IPS-NIHi7 (cell line): Measurements from ENCODE around the gene MPHOSPH9.

Experiments
- DNase-seq: peaks from one replicate; pipeline ENCODE4 v3.0.0; 2012; ENCODE audit warnings: mixed read lengths; ENCODE audit errors: extremely low spot score

Gene MPHOSPH9

DNA sequence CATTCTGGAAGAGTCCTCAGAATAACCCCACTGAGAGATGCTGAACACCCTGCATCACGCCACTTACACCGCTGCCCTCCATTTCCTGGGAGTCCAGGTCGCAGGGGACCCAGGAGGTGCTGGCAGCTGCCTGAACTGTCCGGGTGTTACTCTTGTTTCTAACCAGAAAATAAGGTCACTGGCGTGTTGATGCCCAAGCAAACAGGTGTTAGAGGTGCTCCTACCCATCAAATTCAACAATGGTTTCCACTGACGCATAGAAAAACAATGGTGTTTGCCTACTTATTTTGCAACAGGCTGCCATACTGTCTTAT lies 105.8 kb downstream of the MPHOSPH9 start:
- DNase-seq, result no peak

DNA sequence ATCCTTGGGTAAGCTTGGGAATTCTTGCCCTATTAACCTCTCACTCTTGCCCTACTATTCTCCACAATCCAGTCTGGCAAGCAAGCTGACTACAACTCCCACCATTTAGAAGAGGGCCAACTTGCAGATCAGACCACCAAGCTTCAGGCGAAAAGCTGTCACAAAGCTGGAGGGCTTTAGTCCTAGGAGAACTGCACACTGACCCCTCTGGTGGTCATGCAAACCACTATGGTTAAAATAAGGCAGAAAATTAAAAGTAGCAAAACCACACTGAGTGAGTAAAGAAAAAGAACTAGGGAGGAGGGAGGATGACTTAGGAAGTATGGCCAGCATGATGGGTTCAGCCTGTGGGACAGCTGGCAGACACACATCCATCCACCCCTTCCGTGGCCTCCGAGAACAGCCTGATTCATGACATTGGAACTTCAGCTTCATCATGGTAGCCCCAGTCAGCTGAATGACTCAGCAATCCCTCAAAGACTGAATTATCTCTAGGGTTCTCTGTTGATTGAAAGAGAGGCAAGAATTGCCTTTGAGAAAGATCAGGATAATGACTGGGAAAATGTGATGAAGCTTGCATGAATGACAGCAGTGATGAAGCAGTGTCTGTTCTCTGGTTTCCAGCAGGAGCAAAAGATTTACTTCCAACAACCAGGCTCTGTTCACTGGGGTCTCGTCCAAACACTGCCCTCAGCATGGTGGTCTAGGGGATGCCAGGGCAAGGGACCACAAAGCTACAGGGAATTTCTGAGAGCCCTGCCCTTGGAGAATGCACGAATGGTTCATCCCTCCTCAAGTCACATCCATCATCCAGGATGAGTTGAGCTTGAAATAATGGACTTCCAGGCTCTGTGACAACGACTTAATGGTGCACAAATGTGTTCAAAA lies 106.4 kb downstream of the MPHOSPH9 start:
- peak; percentile 59 for DNase-seq

DNA sequence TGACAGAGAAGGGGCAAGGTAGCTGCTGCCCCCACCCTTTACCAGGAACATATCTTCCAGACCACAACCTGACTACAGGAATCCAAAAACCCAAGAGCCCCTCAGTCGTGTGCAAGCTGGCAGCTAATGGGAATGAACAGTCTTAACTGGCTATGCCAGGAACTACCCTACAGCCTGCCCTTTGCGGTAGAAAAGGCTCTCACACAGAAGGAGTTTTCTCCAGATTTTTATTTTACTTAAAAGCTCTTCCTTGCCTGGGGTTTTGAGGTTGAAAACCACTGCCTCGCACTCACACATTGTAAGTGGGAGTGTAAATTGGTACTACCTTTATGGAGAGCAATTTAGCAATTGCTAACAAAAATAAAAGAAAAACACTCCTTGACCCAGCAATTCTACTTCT lies 110.3 kb downstream of the MPHOSPH9 start:
- no peak for DNase-seq

GRCh38 chr12:123121670-123122069 lies 111.3 kb downstream of the MPHOSPH9 start:
- no peak for DNase-seq

DNA sequence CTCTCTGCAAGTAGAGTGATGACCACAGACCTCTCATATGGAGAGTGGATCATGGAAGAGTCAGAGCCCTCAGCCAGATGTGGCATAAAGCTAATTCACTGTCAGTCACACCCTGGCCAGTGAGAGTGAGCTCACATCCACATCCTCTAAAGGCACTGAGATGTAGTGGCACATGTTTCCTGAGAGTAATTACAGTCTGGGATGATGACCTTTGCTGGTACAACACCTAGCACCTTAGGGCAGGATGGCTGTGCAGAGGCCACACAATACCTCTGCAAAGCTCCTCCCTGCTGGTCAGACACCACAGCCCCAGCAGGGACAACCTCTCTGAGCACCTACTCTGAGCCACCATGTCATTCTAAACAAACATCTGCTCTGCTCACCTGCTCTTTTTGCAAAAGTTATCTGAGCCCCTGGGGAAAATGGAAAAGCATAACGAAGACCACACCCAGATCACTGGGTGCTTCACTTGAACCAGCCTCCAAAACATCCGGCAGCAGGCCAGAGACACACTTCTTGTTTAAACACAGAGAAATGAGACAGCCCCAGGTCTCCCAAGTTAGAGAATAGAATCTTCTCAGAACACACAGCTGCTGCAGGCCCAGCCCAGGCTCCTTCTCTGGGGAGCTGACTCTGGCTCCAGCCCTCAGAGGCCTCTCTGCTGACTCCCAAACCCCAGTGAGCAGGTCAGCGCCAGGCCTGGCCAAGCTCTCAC lies 112.3 kb downstream of the MPHOSPH9 start:
- no peak for DNase-seq

GRCh38 chr12:123119808-123120207 lies 113.1 kb downstream of the MPHOSPH9 start:
- DNase-seq, result no peak

- no peak for DNase-seq
These were observed 114.4 kb downstream of the MPHOSPH9 start for GRCh38 chr12:123118497-123118896.

DNA sequence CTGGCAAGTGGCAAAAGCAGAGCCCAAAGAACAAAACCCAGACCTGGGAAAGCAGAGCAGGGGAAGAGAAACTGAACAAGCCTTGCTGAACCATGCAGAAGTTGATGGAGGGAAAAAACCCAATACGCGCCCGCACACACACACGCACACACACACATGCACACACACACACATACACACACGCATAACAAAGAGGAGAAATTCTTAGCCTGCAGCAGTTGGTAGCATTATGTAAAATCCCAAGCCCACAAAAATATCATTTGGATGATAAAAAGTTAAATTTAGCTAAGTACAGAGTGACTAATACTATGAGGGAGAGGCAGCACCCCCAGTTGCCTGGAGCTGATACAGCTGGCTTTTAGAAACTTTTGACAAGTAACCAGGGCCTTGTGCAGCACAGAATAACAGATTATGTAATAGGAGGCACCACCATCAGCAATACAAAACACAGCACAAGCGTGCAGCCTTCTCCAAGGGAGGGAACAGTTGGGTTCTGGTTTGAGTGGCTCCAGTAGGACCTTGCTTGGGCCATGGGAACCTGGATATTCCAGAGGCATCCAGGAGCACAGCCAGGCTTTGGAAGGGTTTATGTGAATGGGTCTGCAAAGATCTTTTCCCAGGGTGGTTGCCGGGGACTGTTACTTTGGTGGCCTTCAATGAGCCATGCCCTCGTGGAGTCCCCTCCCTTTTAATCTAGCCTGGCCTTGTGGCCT lies 117.4 kb downstream of the MPHOSPH9 start:
- DNase-seq, result no peak

- no peak for DNase-seq
These were observed 118.4 kb downstream of the MPHOSPH9 start for GRCh38 chr12:123114304-123115083.

DNA sequence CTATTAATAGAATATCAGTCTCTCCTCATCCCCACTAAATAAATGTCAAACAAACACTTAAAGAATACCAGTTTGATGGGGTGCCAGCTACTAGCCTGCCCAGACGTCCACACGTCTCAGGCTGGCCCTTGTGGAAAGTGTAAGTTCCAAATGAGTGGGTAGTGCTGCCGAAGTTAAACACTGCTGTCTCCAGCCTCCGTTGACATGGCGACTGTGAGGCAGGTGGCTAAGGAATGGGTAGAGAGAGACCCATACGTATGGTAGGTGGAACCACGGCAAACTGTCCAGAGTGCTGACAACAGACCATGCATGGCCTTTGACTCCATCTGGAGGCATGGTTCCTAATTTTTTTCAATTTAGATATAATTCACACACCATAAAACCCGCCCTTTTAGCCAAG lies 119.9 kb downstream of the MPHOSPH9 start:
- DNase-seq, result no peak

DNA sequence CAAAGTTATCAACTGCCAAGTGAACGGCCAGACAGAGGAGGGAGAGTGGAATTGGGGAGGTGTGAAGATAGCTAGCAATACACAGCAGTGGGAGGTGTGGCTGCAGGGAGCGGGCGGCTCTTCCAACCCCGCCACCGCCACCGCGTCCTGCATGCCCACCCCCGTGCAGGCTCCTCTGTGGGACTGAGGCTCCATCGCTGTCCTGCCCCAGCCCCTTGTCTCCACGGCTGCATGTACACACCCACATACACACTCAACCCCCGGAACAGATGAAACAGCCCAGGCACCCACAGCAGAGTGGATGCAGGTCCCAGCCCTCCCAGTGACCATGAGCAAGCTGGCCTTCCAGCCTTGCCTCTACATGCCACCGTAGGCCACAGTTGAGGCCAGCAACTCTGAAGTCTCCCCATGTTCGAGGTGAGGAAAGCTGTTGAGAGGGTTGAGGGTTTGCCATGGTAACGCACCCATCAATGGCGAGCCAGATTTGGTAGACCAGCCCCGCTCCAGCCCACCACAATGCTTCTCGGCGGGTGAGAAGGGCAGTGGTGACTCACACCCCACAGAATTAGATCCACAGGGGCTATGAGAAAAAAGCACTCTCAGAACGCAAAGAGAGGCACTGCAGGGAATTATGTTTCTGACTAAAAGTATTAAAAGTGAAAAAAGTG lies 121.3 kb downstream of the MPHOSPH9 start:
- DNase-seq, result no peak

GRCh38 chr12:123109319-123109772 lies 123.6 kb downstream of the MPHOSPH9 start:
- no peak for DNase-seq

DNA sequence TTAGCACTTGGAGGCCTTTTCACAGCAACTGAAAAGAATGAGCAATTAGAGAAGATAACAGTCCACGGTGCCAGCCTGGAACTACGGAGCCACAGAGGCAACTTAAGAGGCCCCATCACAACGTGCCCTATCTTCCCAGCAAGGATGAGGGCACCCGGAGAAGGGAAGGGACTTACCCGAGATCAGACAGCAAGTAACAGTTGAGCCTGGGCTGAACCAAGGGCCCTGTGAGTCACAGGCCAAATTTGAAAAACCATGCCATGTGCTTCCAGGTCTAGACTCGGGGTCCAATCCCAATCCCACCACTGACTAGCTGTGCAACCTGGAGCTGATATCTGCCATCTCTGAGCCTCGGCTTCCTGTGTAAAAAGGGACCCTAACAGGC lies 124.3 kb downstream of the MPHOSPH9 start:
- DNase-seq, result no peak

DNA sequence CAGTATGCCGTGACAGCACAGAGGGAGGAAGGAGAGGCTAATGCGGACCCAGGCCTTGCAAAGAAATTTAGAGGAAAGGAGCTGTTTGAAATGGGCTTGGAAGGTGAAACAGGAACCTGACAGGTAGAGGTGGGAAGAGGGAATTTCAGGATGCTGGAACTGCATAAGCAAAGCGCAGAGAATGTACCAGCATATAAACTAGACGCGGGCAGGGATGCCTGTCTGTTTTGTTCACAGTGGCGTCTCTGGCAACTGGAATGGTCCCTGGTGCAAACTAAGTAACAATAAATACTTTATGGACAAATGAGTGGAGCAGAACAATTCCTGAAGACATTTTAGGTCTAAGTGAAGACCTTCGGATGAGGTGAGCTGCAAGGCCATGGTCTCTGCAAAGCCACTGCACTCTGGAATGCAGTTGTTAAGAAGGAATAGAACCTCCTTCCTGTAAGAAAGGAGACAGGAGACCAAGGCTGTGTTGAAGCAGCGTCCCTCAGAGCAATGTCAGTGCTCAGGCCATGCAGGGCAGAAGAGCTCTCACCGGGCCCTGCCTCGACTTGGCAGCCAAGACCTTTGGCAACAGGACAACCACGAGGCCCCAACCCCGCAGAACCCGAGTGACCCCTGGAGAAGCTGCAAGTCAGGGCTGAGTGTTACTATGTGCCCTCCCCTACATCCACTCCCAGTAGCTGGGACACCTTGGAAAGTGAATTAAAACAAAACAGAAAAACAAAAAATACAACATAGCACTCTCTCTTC lies 124.8 kb downstream of the MPHOSPH9 start:
- DNase-seq, result no peak

GRCh38 chr12:123106640-123107359 lies 126.1 kb downstream of the MPHOSPH9 start:
- no peak for DNase-seq

DNA sequence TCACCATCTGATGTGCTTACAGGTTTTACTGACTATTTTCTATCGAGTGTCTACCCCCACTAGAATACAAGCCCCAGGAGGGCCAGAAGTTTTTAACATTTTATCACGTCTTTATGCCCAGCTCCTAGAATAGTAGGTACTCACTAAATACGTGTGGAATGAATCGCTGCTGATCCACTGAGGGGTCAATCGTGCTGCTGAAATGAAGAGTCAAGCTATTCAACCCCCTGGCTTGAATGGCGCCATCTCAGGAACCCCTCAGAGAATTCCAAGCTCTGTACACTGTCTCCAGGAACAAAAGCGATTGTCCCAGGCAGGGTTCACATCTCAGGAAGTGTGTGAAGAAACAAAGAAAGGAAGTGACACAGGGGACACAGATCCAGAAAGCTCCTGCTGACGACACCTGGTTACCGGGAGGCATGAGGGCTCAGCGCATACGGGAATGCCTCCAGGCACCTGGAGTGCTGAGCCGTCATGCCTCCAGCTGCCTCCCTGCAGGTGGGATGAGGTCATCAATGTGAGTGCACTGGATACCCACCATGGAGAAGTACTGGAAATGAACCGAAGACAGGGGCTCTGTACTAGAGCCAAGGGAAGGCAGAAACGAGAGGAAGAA lies 127.6 kb downstream of the MPHOSPH9 start:
- no peak for DNase-seq

DNA sequence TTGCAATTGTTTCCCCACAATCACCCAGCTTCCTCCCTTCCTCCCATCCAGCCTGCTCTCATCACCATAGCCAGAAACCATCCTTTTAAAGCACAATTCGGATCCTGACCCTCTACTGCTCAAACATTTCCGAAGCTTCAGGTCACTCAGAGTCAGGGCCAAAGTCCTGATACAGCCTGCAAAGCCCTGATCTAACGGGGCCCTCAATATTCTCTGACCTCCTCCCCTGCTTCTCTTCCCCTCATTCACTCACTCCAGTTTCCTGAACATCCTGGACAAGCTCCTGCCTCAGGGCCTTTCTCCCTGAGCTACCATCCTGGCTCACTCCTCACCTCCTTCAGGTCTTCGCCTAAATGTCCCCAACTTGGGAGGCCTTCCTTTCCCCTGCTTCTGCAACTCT lies 128.1 kb downstream of the MPHOSPH9 start:
- DNase-seq, result no peak
